Panc1 (cell line): ENCODE data around the gene IGSF10. TPM values are rescaled to one million over a fixed set of nuclear protein-coding genes. Genes with fewer than 3 reads are reported as not detected.

Source experiments
- ATAC-seq: fragments of 200-7000 bp; cut with Tn5 transposase; 2 replicates; pipeline ENCODE4 v1.9.1; 2020; ENCODE audit warnings: mild to moderate bottlenecking, moderate library complexity
- BruUV-seq: library from RNA; stranded (reverse); fragments of 400-500 nt; replicated peaks from 2 replicates; lab custom pipeline; 2021; lab: Mats Ljungman, UMichigan
- CTCF ChIA-PET: fragments of 300-600 bp; sonication (Branson Sonifier 250); formaldehyde crosslinking; loops from one replicate; lab custom pipeline; 2022; ENCODE audit warnings: antibody characterized with exemption; lab: Charles Lee
- POLR2A ChIA-PET: fragments of 300-600 bp; sonication (Branson Sonifier 250); formaldehyde crosslinking; loops from one replicate; lab custom pipeline; 2022; ENCODE audit warnings: antibody characterized with exemption; lab: Charles Lee
- DNase-seq: peaks from one replicate; pipeline ENCODE4 v3.0.0-alpha.2; 2010; ENCODE audit warnings: low read depth, low spot score
- H3K27ac ChIP-seq: 2 replicates; pipeline ENCODE4 v1.5.1; 2011; ENCODE audit warnings: mild to moderate bottlenecking, low read length, inconsistent platforms
- H3K27me3 ChIP-seq: fragments of 200-500 bp; sonication (Bioruptor generic); 2 replicates; pipeline ENCODE4 v1.6.0; 2014; ENCODE audit warnings: low read length, inconsistent platforms; ENCODE audit not compliant: control insufficient read depth, insufficient read depth
- H3K36me3 ChIP-seq: fragments of 200-500 bp; sonication (Bioruptor generic); 2 replicates; pipeline ENCODE4 v1.5.1; 2014; ENCODE audit warnings: inconsistent platforms, mild to moderate bottlenecking, low read length, moderate library complexity; ENCODE audit not compliant: control insufficient read depth, insufficient read depth
- H3K4me1 ChIP-seq: 2 replicates; pipeline ENCODE4 v1.5.1; 2011; ENCODE audit warnings: inconsistent platforms, mild to moderate bottlenecking, low read length, moderate library complexity; ENCODE audit not compliant: control insufficient read depth, insufficient read depth
- H3K4me3 ChIP-seq, 2 experiments: 2 replicates each; pipeline ENCODE4 v1.5.1; 2011 to 2012; ENCODE audit warnings: low read depth in 2 of 2, low read length in 2 of 2, mild to moderate bottlenecking in 2 of 2, inconsistent platforms in 1 of 2, moderate library complexity in 1 of 2
- H3K9me3 ChIP-seq: fragments of 200-500 bp; sonication (Bioruptor generic); 2 replicates; pipeline ENCODE4 v1.5.1; 2014; ENCODE audit warnings: low read depth, mild to moderate bottlenecking, inconsistent platforms, low read length, moderate library complexity; ENCODE audit not compliant: control insufficient read depth, insufficient read depth
- POLR2AphosphoS5 ChIP-seq: IDR thresholded peaks from 2 replicates; pipeline ENCODE4 v1.6.1; 2012; ENCODE audit warnings: mild to moderate bottlenecking, low read depth, low read length, moderate library complexity
- SIN3A ChIP-seq: IDR thresholded peaks from 2 replicates; pipeline ENCODE4 v1.6.1; 2012; ENCODE audit warnings: low read depth, mild to moderate bottlenecking, low read length, moderate library complexity, borderline replicate concordance; ENCODE audit not compliant: insufficient read depth
- TCF7L2 ChIP-seq: IDR thresholded peaks from 2 replicates; pipeline ENCODE4 v1.6.1; 2011; ENCODE audit warnings: mild to moderate bottlenecking, low read depth, low read length, inconsistent platforms
- in situ Hi-C: cut with HindIII; loops from 2 replicates; pipeline ENCODE4 v1.10.0; 2016; ENCODE audit warnings: low sequenced_read_pairs, low pct_unique_long_range_greater_than_20kb
- intact Hi-C: fragments of 100-400 bp; cut with micrococcal nuclease; formaldehyde crosslinking; loops from one replicate; pipeline ENCODE4 v1.10.0; 2022; ENCODE audit not compliant: unreplicated experiment
- total RNA-seq: library from RNA; stranded (reverse); gene quantifications from one replicate; pipeline ENCODE4 v1.2.1, GENCODE V29; 2021; ENCODE audit not compliant: unreplicated experiment
- TF ChIP-seq, protein P1 (sequence below), 2 experiments: IDR thresholded peaks; 2 replicates each; pipeline ENCODE4 v1.6.1; 2011 to 2012; ENCODE audit warnings: low read depth in 2 of 2, control low read depth in 1 of 2, low read length in 1 of 2, mild to moderate bottlenecking in 1 of 2, moderate library complexity in 1 of 2; ENCODE audit not compliant: insufficient read depth in 1 of 2
- TF ChIP-seq, protein P2 (sequence below): fragments of 450-650 bp; IDR thresholded peaks from 2 replicates; pipeline ENCODE4 v1.5.1; 2017; ENCODE audit warnings: mild to moderate bottlenecking

IGSF10 gene
- total RNA-seq, 1 experiment from 2014 or later = 0.10 TPM

- BruUV-seq = no TSS peak
- in situ Hi-C loops = no loop called here
These were observed 43.7 kb upstream of the IGSF10 start for GRCh38 chr3:151504606-151505005.

GRCh38 chr3:151503074-151503473, 42.2 kb upstream of the IGSF10 start:
- Histone ChIP-seq H3K4me3 (no peak overlapping the region), H3K4me1 (no peaks in the 10 kb centered on the region), H3K27ac (no peak overlapping the region), H3K27me3 (no peaks in the 10 kb centered on the region), H3K36me3 (no peaks in the 10 kb centered on the region), H3K9me3 (no peaks in the 10 kb centered on the region)
- ChIA-PET POLR2A (no interaction called here), CTCF (no interaction called here)
- intact Hi-C loops = no loop called here
- in situ Hi-C loops = no loop called here
- TF ChIP-seq POLR2AphosphoS5 (no peak), TCF7L2 (no peak)
- TF ChIP-seq, protein P1, sequence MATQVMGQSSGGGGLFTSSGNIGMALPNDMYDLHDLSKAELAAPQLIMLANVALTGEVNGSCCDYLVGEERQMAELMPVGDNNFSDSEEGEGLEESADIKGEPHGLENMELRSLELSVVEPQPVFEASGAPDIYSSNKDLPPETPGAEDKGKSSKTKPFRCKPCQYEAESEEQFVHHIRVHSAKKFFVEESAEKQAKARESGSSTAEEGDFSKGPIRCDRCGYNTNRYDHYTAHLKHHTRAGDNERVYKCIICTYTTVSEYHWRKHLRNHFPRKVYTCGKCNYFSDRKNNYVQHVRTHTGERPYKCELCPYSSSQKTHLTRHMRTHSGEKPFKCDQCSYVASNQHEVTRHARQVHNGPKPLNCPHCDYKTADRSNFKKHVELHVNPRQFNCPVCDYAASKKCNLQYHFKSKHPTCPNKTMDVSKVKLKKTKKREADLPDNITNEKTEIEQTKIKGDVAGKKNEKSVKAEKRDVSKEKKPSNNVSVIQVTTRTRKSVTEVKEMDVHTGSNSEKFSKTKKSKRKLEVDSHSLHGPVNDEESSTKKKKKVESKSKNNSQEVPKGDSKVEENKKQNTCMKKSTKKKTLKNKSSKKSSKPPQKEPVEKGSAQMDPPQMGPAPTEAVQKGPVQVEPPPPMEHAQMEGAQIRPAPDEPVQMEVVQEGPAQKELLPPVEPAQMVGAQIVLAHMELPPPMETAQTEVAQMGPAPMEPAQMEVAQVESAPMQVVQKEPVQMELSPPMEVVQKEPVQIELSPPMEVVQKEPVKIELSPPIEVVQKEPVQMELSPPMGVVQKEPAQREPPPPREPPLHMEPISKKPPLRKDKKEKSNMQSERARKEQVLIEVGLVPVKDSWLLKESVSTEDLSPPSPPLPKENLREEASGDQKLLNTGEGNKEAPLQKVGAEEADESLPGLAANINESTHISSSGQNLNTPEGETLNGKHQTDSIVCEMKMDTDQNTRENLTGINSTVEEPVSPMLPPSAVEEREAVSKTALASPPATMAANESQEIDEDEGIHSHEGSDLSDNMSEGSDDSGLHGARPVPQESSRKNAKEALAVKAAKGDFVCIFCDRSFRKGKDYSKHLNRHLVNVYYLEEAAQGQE (IDR thresholded peaks at IDR 0.05; ENCODE audit: insufficient read depth in 1 of 2, low read depth in 2 of 2, low read length in 1 of 2) = no peak
- DNase-seq (no peak), ATAC-seq (no peak)
- no TSS peak for BruUV-seq

More at GRCh38 chr3:151504606-151505005, 43.7 kb upstream of the IGSF10 start:
- ATAC-seq (no peak), DNase-seq (no peak)
- Histone ChIP-seq H3K27ac (no peak overlapping the region), H3K27me3 (no peaks in the 10 kb centered on the region), H3K4me1 (no peaks in the 10 kb centered on the region), H3K36me3 (no peaks in the 10 kb centered on the region), H3K4me3 (no peak overlapping the region), H3K9me3 (no peaks in the 10 kb centered on the region)
- intact Hi-C loops = no loop called here
- no peak for TF ChIP-seq POLR2AphosphoS5
- TF ChIP-seq, protein P1 (IDR thresholded peaks at IDR 0.05; ENCODE audit: insufficient read depth in 1 of 2, low read depth in 2 of 2, low read length in 1 of 2) = no peak
- TF ChIP-seq SIN3A = no peak
- TF ChIP-seq, protein P2, sequence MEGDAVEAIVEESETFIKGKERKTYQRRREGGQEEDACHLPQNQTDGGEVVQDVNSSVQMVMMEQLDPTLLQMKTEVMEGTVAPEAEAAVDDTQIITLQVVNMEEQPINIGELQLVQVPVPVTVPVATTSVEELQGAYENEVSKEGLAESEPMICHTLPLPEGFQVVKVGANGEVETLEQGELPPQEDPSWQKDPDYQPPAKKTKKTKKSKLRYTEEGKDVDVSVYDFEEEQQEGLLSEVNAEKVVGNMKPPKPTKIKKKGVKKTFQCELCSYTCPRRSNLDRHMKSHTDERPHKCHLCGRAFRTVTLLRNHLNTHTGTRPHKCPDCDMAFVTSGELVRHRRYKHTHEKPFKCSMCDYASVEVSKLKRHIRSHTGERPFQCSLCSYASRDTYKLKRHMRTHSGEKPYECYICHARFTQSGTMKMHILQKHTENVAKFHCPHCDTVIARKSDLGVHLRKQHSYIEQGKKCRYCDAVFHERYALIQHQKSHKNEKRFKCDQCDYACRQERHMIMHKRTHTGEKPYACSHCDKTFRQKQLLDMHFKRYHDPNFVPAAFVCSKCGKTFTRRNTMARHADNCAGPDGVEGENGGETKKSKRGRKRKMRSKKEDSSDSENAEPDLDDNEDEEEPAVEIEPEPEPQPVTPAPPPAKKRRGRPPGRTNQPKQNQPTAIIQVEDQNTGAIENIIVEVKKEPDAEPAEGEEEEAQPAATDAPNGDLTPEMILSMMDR = no peak
- no peak for TF ChIP-seq TCF7L2
- CTCF ChIA-PET = no interaction called here
- POLR2A ChIA-PET = no interaction called here
